ENCODE results near the gene VAV1. TPM values are rescaled to one million over a fixed set of nuclear protein-coding genes. Genes with fewer than 3 reads are reported as not detected.

The VAV1 gene
- total and polyA plus RNA-seq, 2 of the 13 experiments (the other 11 are each of a cell fraction or from before 2014, with no cell fraction given) = not detected

DNA sequence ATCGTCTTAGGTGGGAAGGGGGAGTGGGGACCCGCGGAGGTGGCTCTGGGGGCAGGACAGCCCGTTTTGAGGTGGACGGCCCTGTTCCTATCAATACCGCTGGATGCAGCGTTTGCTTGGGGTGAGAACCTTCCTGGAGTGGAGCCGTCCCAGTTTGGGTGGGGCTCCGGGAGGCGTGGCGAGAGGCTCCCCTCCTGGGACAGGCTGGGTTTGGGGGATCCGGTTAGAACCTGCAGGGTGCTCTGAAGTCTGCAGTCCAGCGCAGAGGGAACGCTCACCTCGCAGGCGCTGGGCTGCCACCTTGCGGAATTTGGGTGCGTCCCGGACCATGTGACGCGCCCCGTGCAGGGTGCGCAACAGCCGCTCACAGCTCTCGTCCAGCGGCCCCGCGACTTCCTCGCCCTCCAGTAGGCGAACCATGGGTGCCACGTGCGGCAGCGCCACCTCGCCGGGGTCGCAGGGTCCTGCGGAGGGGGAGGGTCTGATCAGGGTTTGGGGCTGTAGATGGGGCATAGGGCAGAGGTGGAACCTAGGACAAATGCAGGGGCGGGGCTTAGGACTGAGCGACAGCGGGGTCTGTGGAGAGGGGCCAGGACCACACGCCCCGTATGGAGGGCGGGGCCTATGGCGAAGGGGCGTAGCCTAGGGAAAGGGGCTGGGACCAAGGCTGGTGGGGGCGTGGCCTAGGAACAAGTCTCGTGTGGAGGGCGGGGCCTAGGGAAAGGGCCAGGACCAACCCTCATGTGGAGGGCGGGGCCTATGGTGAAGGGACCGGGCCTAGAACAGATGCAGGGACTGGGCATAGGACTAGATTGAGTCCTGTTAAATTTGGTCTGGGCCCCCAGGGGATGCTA, 19.1 kb upstream of the VAV1 start (continued):
- TF ChIP-seq, protein P1, sequence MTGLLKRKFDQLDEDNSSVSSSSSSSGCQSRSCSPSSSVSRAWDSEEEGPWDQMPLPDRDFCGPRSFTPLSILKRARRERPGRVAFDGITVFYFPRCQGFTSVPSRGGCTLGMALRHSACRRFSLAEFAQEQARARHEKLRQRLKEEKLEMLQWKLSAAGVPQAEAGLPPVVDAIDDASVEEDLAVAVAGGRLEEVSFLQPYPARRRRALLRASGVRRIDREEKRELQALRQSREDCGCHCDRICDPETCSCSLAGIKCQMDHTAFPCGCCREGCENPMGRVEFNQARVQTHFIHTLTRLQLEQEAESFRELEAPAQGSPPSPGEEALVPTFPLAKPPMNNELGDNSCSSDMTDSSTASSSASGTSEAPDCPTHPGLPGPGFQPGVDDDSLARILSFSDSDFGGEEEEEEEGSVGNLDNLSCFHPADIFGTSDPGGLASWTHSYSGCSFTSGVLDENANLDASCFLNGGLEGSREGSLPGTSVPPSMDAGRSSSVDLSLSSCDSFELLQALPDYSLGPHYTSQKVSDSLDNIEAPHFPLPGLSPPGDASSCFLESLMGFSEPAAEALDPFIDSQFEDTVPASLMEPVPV (CRISPR knock-in tag; IDR thresholded peaks at IDR 0.05) = 0 out of 2 replicates have a peak, but pooled peaks have one; percentile 9
- TF ChIP-seq MXD4 (CRISPR knock-in tag; IDR thresholded peaks at IDR 0.05) (peak; percentile 95), KDM4B (CRISPR knock-in tag; IDR thresholded peaks at IDR 0.05) (peak; percentile 78; the same call in 1 of the 2 replicates), TBX3 (IDR thresholded peaks at IDR 0.05; ENCODE audit: borderline replicate concordance) (peak; percentile 89), TAF15 (IDR thresholded peaks at IDR 0.05; ENCODE audit: low read depth, low read length, poor library complexity, severe bottlenecking) (no peak), EP300 (IDR thresholded peaks at IDR 0.05; ENCODE audit: low read depth in 2 of 2, low read length in 2 of 2) (no peak), EP300 (CRISPR knock-in tag; IDR thresholded peaks at IDR 0.05; ENCODE audit: borderline replicate concordance) (peak; percentile 45; the same call in 1 of the 2 replicates), ZNF768 (CRISPR knock-in tag; IDR thresholded peaks at IDR 0.05) (peak; percentile 81; the same call in 1 of the 2 replicates), BATF2 (CRISPR knock-in tag; IDR thresholded peaks at IDR 0.05) (no peak), CBX1 (IDR thresholded peaks at IDR 0.05; ENCODE audit: low read depth) (peak; percentile 26), ZNF691 (CRISPR knock-in tag; IDR thresholded peaks at IDR 0.05; ENCODE audit: borderline replicate concordance, low read depth) (peak; percentile 92), ATF7-NPFF (CRISPR knock-in tag; IDR thresholded peaks at IDR 0.05; ENCODE audit: low read depth) (peak; percentile 68; the same call in 1 of the 2 replicates), ZC3H4 (CRISPR knock-in tag; IDR thresholded peaks at IDR 0.05; ENCODE audit: borderline replicate concordance) (0 out of 2 replicates have a peak, but pooled peaks have one; percentile 39), FOXJ3 (CRISPR knock-in tag; IDR thresholded peaks at IDR 0.05; ENCODE audit: borderline replicate concordance) (peak; percentile 36; the same call in 1 of the 2 replicates), KAT8 (CRISPR knock-in tag; IDR thresholded peaks at IDR 0.05) (peak; percentile 69), ZNF83 (CRISPR knock-in tag; IDR thresholded peaks at IDR 0.05; ENCODE audit: borderline replicate concordance) (no peak), HDAC1 (CRISPR knock-in tag; IDR thresholded peaks at IDR 0.05) (peak; percentile 81)
- TF ChIP-seq, protein P2, sequence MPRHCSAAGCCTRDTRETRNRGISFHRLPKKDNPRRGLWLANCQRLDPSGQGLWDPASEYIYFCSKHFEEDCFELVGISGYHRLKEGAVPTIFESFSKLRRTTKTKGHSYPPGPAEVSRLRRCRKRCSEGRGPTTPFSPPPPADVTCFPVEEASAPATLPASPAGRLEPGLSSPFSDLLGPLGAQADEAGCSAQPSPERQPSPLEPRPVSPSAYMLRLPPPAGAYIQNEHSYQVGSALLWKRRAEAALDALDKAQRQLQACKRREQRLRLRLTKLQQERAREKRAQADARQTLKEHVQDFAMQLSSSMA (CRISPR knock-in tag; IDR thresholded peaks at IDR 0.05) = peak; percentile 70; the same call in 1 of the 2 replicates
- TF ChIP-seq, protein P3, sequence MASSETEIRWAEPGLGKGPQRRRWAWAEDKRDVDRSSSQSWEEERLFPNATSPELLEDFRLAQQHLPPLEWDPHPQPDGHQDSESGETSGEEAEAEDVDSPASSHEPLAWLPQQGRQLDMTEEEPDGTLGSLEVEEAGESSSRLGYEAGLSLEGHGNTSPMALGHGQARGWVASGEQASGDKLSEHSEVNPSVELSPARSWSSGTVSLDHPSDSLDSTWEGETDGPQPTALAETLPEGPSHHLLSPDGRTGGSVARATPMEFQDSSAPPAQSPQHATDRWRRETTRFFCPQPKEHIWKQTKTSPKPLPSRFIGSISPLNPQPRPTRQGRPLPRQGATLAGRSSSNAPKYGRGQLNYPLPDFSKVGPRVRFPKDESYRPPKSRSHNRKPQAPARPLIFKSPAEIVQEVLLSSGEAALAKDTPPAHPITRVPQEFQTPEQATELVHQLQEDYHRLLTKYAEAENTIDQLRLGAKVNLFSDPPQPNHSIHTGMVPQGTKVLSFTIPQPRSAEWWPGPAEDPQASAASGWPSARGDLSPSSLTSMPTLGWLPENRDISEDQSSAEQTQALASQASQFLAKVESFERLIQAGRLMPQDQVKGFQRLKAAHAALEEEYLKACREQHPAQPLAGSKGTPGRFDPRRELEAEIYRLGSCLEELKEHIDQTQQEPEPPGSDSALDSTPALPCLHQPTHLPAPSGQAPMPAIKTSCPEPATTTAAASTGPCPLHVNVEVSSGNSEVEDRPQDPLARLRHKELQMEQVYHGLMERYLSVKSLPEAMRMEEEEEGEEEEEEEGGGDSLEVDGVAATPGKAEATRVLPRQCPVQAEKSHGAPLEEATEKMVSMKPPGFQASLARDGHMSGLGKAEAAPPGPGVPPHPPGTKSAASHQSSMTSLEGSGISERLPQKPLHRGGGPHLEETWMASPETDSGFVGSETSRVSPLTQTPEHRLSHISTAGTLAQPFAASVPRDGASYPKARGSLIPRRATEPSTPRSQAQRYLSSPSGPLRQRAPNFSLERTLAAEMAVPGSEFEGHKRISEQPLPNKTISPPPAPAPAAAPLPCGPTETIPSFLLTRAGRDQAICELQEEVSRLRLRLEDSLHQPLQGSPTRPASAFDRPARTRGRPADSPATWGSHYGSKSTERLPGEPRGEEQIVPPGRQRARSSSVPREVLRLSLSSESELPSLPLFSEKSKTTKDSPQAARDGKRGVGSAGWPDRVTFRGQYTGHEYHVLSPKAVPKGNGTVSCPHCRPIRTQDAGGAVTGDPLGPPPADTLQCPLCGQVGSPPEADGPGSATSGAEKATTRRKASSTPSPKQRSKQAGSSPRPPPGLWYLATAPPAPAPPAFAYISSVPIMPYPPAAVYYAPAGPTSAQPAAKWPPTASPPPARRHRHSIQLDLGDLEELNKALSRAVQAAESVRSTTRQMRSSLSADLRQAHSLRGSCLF (CRISPR knock-in tag; IDR thresholded peaks at IDR 0.05; ENCODE audit: borderline replicate concordance) = no peak
